ENCODE data around the gene NCBP1.

GRCh38 chr9:97717866-97718265 lies 84.2 kb downstream of the NCBP1 start:
- TF ChIP-seq PPARA (CRISPR knock-in tag; IDR thresholded peaks at IDR 0.05; ENCODE audit: borderline replicate concordance) (no peak), OSR1 (CRISPR knock-in tag; IDR thresholded peaks at IDR 0.05) (no peak), ZNF70 (CRISPR knock-in tag; IDR thresholded peaks at IDR 0.05) (no peak), TOX (CRISPR knock-in tag; IDR thresholded peaks at IDR 0.05; ENCODE audit: borderline replicate concordance) (no peak), RARB (CRISPR knock-in tag; IDR thresholded peaks at IDR 0.05) (no peak), ZC3H10 (CRISPR knock-in tag; IDR thresholded peaks at IDR 0.05) (no peak), ZNF565 (CRISPR knock-in tag; conservative IDR thresholded peaks at IDR 0.05; ENCODE audit: low read depth) (no peak), GLIS3 (CRISPR knock-in tag; IDR thresholded peaks at IDR 0.05) (no peak), BACH2 (CRISPR knock-in tag; IDR thresholded peaks at IDR 0.05; ENCODE audit: borderline replicate concordance) (no peak), ISL1 (CRISPR knock-in tag; IDR thresholded peaks at IDR 0.05) (no peak), ARNTL (CRISPR knock-in tag; IDR thresholded peaks at IDR 0.05; ENCODE audit: borderline replicate concordance, low read depth) (no peak), CREB5 (CRISPR knock-in tag; IDR thresholded peaks at IDR 0.05; ENCODE audit: low read depth) (no peak)
